ENCODE measurements around the gene NUTF2.
"Not testable (repeated sequence)": the region's sequence is repeated elsewhere in the genome, so short reads cannot be mapped to it uniquely, and the experiment has no call there.

NUTF2 gene

GRCh38 chr16:67846320-67847063 is at the start of gene NUTF2:
TSS of gene NUTF2 (plus strand) at chr16:67846933. CDS start at chr16:67865131, 18,198 bp downstream.
- peak; percentile 89 for DNase-seq (ENCODE audit: low read depth)

- no peak for DNase-seq (ENCODE audit: low read depth)
Measured at GRCh38 chr16:67800338-67800926, 46.3 kb upstream of the NUTF2 start.

- DNase-seq (ENCODE audit: low read depth), result no peak
Measured at GRCh38 chr16:67801241-67801640, 45.5 kb upstream of the NUTF2 start.

GRCh38 chr16:67801883-67802282 is 44.9 kb upstream of the NUTF2 start:
- no peak for DNase-seq (ENCODE audit: low read depth)

GRCh38 chr16:67803894-67804293 is 42.8 kb upstream of the NUTF2 start:
- DNase-seq (ENCODE audit: low read depth), result no peak

GRCh38 chr16:67804853-67805542 is 41.7 kb upstream of the NUTF2 start:
- no peak for DNase-seq (ENCODE audit: low read depth)

- DNase-seq (ENCODE audit: low read depth), result no peak
Measured at GRCh38 chr16:67805718-67806427, 40.9 kb upstream of the NUTF2 start.

GRCh38 chr16:67806428-67807147 is 40.1 kb upstream of the NUTF2 start, which contains the start of the genes RANBP10 and TSNAXIP1:
TSS of gene RANBP10 (minus strand) at chr16:67806560. CDS start at chr16:67806536, 24 bp downstream.
TSS of gene TSNAXIP1 (plus strand) at chr16:67806889. CDS start at chr16:67807150, 261 bp downstream.
- peak; percentile 99 for DNase-seq (ENCODE audit: low read depth)

GRCh38 chr16:67807148-67807682 is 39.5 kb upstream of the NUTF2 start:
- DNase-seq (ENCODE audit: low read depth), result no peak

- no peak for DNase-seq (ENCODE audit: low read depth)
Measured at GRCh38 chr16:67811899-67812298, 34.8 kb upstream of the NUTF2 start.

- no peak for DNase-seq (ENCODE audit: low read depth)
Measured at GRCh38 chr16:67814567-67814966, 32.2 kb upstream of the NUTF2 start.

GRCh38 chr16:67820608-67821259 is 26.0 kb upstream of the NUTF2 start:
- no peak for DNase-seq (ENCODE audit: low read depth)

GRCh38 chr16:67822511-67822910 is 24.2 kb upstream of the NUTF2 start:
- no peak for DNase-seq (ENCODE audit: low read depth)

GRCh38 chr16:67825119-67825518 is 21.6 kb upstream of the NUTF2 start:
- no peak for DNase-seq (ENCODE audit: low read depth)

GRCh38 chr16:67825906-67826305 is 20.8 kb upstream of the NUTF2 start:
- no peak for DNase-seq (ENCODE audit: low read depth)

- DNase-seq (ENCODE audit: low read depth), result no peak
Measured at GRCh38 chr16:67828651-67829050, 18.1 kb upstream of the NUTF2 start.

- DNase-seq (ENCODE audit: low read depth), result peak; percentile 28
Measured at GRCh38 chr16:67833030-67833414, 13.7 kb upstream of the NUTF2 start.

- DNase-seq (ENCODE audit: low read depth), result peak; percentile 76
Measured at GRCh38 chr16:67833415-67834241, 13.1 kb upstream of the NUTF2 start.

GRCh38 chr16:67834242-67834614 is 12.5 kb upstream of the NUTF2 start:
- no peak for DNase-seq (ENCODE audit: low read depth)

GRCh38 chr16:67837190-67837589 is 9.5 kb upstream of the NUTF2 start:
- not testable (repeated sequence) for DNase-seq (ENCODE audit: low read depth)
